GM12865 (cell line): ENCODE results near the gene MST1R.

Source experiments
- DNase-seq: peaks from one replicate; pipeline ENCODE4 v3.0.0; 2010; ENCODE audit warnings: low read depth
- H3K4me3 ChIP-seq: 2 replicates; pipeline ENCODE4 v1.5.1; 2011; ENCODE audit warnings: mild to moderate bottlenecking, low read depth, low read length, control low read depth
- TF ChIP-seq, protein P1 (sequence below): IDR thresholded peaks from 2 replicates; pipeline ENCODE4 v1.5.1; 2011; ENCODE audit warnings: low read length, control low read depth, low read depth, inconsistent platforms; ENCODE audit not compliant: insufficient read depth; ENCODE audit errors: missing control alignments

The MST1R gene

DNA sequence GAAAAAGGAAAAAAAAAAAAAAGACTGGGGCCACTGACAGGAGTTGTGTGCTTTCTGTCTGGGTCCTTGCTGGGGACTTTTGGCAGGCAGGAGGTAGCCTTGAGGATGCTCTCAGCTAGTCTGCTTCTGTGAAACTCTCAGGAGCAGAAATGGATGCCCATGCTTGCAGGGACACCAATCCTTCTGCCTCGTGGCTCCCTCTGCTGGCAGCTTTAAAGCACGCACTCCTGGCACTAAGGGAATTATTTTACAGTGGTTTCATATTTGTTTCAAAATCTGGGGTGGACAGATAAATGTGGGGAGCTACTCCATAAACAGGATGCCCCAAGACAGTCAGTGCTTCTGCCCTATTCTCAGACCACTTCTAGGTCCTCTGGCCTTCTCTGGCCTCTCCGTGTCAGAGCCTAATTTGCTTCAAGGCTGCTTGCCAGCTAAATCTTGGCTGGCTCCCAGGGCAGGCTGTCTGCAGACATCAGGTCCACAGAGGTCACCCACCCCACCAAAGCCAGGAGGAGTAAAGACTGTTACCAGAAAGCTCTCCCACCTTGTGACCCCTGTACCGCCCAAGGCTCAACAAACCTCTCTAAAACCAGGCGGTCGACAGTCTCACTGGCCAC lies 64.4 kb downstream of the MST1R start:
- DNase-seq = peak; percentile 87
- TF ChIP-seq, protein P1, sequence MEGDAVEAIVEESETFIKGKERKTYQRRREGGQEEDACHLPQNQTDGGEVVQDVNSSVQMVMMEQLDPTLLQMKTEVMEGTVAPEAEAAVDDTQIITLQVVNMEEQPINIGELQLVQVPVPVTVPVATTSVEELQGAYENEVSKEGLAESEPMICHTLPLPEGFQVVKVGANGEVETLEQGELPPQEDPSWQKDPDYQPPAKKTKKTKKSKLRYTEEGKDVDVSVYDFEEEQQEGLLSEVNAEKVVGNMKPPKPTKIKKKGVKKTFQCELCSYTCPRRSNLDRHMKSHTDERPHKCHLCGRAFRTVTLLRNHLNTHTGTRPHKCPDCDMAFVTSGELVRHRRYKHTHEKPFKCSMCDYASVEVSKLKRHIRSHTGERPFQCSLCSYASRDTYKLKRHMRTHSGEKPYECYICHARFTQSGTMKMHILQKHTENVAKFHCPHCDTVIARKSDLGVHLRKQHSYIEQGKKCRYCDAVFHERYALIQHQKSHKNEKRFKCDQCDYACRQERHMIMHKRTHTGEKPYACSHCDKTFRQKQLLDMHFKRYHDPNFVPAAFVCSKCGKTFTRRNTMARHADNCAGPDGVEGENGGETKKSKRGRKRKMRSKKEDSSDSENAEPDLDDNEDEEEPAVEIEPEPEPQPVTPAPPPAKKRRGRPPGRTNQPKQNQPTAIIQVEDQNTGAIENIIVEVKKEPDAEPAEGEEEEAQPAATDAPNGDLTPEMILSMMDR = peak; percentile 84
- no peak overlapping the region for H3K4me3 ChIP-seq
